ENCODE data around the gene NECTIN1.

Gene NECTIN1

GRCh38 chr11:119664701-119665420, 64.1 kb downstream of the NECTIN1 start:
- Histone ChIP-seq H3K9me2 (replicated peaks; ENCODE audit: control insufficient read depth, low read length) (no peaks in the 10 kb centered on the region), H3K4me1 (ENCODE audit: control insufficient read depth, low read length) (no peaks in the 10 kb centered on the region), H3K36me3 (ENCODE audit: control insufficient read depth, low read length) (no peaks in the 10 kb centered on the region), H4K20me1 (ENCODE audit: control insufficient read depth, insufficient read depth, low read depth, low read length) (no peaks in the 10 kb centered on the region), H3K27ac (ENCODE audit: low read depth, low read length) (no peak overlapping the region), H3K4me2 (ENCODE audit: low read length) (no peak overlapping the region), H3K27me3 (ENCODE audit: control insufficient read depth, low read length) (no peaks in the 10 kb centered on the region), H3K4me3 (ENCODE audit: low read length) (no peak overlapping the region), H3K9me3 (ENCODE audit: control insufficient read depth, insufficient read depth, low read length) (no peaks in the 10 kb centered on the region), H3F3A (ENCODE audit: control insufficient read depth, insufficient read depth) (no peaks in the 10 kb centered on the region), H3K79me2 (ENCODE audit: control insufficient read depth, low read length) (no peaks in the 10 kb centered on the region)
- TF ChIP-seq EZH2phosphoT487 (IDR thresholded peaks at IDR 0.05; ENCODE audit: borderline replicate concordance, low read length) = no peak
- no peak for TF ChIP-seq CTCF (IDR thresholded peaks at IDR 0.05; ENCODE audit: low read depth, low read length, poor library complexity, severe bottlenecking)

- Histone ChIP-seq H3K27ac (ENCODE audit: low read depth, low read length) (no peak overlapping the region), H3K4me3 (ENCODE audit: low read length) (no peak overlapping the region), H3K4me1 (ENCODE audit: control insufficient read depth, low read length) (no peaks in the 10 kb centered on the region), H4K20me1 (ENCODE audit: control insufficient read depth, insufficient read depth, low read depth, low read length) (no peaks in the 10 kb centered on the region), H3K9me2 (replicated peaks; ENCODE audit: control insufficient read depth, low read length) (no peaks in the 10 kb centered on the region), H3K79me2 (ENCODE audit: control insufficient read depth, low read length) (no peaks in the 10 kb centered on the region), H3K36me3 (ENCODE audit: control insufficient read depth, low read length) (no peaks in the 10 kb centered on the region), H3F3A (ENCODE audit: control insufficient read depth, insufficient read depth) (no peaks in the 10 kb centered on the region), H3K4me2 (ENCODE audit: low read length) (no peak overlapping the region), H3K9me3 (ENCODE audit: control insufficient read depth, insufficient read depth, low read length) (no peaks in the 10 kb centered on the region), H3K27me3 (ENCODE audit: control insufficient read depth, low read length) (no peaks in the 10 kb centered on the region)
- TF ChIP-seq CTCF (IDR thresholded peaks at IDR 0.05; ENCODE audit: low read depth, low read length, poor library complexity, severe bottlenecking) (no peak), EZH2phosphoT487 (IDR thresholded peaks at IDR 0.05; ENCODE audit: borderline replicate concordance, low read length) (no peak)
These were observed 64.9 kb downstream of the NECTIN1 start for GRCh38 chr11:119664063-119664572.

GRCh38 chr11:119663279-119663678, 65.7 kb downstream of the NECTIN1 start:
- H3K4me3 ChIP-seq (ENCODE audit: low read length) = no peak overlapping the region
- TF ChIP-seq EZH2phosphoT487 (IDR thresholded peaks at IDR 0.05; ENCODE audit: borderline replicate concordance, low read length) (no peak), CTCF (IDR thresholded peaks at IDR 0.05; ENCODE audit: low read depth, low read length, poor library complexity, severe bottlenecking) (no peak)
- H4K20me1 ChIP-seq (ENCODE audit: control insufficient read depth, insufficient read depth, low read depth, low read length) = no peaks in the 10 kb centered on the region
- no peaks in the 10 kb centered on the region for H3F3A ChIP-seq (ENCODE audit: control insufficient read depth, insufficient read depth)
- no peaks in the 10 kb centered on the region for H3K9me3 ChIP-seq (ENCODE audit: control insufficient read depth, insufficient read depth, low read length)
- no peaks in the 10 kb centered on the region for H3K36me3 ChIP-seq (ENCODE audit: control insufficient read depth, low read length)
- no peaks in the 10 kb centered on the region for H3K4me1 ChIP-seq (ENCODE audit: control insufficient read depth, low read length)
- H3K4me2 ChIP-seq (ENCODE audit: low read length) = no peak overlapping the region
- H3K27ac ChIP-seq (ENCODE audit: low read depth, low read length) = no peak overlapping the region
- H3K9me2 ChIP-seq (replicated peaks; ENCODE audit: control insufficient read depth, low read length) = no peaks in the 10 kb centered on the region
- H3K27me3 ChIP-seq (ENCODE audit: control insufficient read depth, low read length) = no peaks in the 10 kb centered on the region
- no peaks in the 10 kb centered on the region for H3K79me2 ChIP-seq (ENCODE audit: control insufficient read depth, low read length)

Measured in DOHH2 (cell line).